GM21528 (cell line): Measurements from ENCODE around the gene SLC26A9.

Experiments
- ATAC-seq: cut with Tn5 transposase; IDR thresholded peaks from one replicate; pipeline ENCODE4 v1.9.1; 2021; ENCODE audit warnings: mild to moderate bottlenecking, moderate library complexity; ENCODE audit not compliant: unreplicated experiment, low FRiP score

SLC26A9 gene

DNA sequence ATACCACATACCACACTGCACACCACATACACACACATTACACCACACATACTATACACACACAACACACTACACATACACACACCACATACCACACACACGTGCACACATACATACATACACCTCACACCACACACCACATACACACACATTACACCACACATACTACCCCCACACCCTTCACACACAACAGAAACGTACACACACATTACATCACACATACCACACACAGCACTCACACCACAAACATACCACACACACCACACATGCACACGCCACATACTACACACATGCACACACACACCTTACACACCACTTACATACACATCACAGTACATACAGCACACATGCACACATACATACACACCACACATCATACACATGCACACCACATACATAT lies 31.5 kb upstream of the SLC26A9 start:
- ATAC-seq: no peak

DNA sequence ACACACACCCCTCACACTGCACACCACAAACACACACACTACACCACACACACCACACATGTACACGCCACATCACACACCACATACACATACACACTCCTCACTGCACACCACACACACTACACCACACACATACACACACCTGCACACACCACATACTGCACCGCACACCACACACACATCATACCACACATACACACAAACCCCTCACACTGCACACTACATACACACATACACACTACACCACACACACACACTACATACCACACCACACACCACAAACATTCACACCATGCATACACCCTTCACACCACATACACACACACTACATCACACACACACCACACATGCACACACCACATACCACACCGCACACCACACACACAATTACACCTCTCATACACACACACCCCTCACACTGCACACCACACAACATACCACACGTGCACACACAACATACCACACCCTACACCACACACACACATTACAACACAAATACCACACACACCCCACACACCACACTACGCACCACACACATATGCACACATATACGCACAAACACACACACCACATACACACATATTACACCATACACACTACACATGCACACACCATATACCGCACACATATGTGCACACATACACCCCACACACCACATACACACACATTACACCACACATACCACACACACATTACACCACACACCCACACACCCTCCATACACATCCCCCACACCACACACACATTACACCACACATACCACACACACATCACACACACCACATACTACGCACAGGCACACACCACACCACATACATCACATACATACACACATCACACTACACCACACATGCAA lies 30.3 kb upstream of the SLC26A9 start:
- no peak for ATAC-seq

- ATAC-seq: no peak
Measured at GRCh38 chr1:205972491-205973168, 29.4 kb upstream of the SLC26A9 start.

GRCh38 chr1:205972081-205972480 lies 28.8 kb upstream of the SLC26A9 start:
- ATAC-seq: no peak

DNA sequence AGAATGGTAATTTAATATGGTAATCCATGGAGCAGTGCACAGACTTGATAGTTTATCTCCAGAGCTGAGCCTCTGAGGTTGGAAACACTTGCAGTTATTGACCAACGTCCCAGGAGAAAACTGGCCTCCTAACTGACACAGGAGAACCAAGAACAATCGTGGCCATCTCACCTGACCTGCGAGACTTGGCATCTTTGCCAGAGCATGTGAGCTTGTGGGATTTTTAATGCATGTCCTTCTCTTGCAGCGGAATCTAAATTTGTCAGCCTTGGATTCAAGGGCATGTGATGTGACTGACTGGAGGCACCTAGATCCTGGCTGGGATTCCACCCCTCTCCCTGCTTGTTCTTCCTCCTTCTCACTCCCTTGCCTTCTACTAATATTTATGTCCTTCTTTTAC lies 27.8 kb upstream of the SLC26A9 start:
- ATAC-seq: no peak

DNA sequence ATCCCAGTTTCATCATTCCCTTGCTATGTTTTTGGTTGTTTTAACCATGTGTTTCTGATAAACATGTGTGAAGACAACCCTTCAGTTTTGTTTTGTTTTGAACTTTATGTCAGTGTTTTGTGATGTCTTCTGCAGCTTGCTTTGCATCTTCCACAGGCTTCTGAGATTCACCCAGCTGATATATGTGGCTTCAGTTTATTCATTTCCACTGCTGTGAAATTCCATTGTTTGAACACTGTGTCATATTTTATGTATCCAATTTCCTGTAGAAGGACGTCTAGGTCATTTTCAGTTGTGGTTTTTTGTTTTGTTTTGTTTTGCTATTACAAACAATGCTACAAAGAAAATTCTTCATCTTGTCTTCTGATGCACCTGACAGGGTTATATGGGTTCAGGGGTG lies 27.2 kb upstream of the SLC26A9 start:
- ATAC-seq: no peak

DNA sequence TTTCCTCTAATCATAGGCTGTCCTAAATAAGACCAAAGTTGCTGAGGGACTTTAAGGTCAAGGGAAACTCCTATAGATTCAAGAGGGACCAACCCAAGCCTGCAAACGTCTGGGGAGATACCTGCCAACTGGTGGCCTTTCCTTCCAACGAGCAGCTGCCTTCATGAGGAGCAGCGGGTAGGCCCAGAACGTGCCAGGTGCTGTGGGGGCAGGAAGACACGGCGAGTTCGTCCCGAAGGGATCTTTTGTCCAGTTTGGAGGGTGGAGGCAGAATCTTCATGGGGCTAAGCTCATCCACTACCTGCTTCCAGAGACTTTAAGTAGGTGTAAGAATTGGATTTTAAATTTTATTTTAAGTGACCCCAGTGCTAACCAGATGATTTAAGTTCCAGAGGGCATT lies 26.0 kb upstream of the SLC26A9 start:
- ATAC-seq: no peak

GRCh38 chr1:205967554-205968335 lies 24.5 kb upstream of the SLC26A9 start:
- no peak for ATAC-seq

DNA sequence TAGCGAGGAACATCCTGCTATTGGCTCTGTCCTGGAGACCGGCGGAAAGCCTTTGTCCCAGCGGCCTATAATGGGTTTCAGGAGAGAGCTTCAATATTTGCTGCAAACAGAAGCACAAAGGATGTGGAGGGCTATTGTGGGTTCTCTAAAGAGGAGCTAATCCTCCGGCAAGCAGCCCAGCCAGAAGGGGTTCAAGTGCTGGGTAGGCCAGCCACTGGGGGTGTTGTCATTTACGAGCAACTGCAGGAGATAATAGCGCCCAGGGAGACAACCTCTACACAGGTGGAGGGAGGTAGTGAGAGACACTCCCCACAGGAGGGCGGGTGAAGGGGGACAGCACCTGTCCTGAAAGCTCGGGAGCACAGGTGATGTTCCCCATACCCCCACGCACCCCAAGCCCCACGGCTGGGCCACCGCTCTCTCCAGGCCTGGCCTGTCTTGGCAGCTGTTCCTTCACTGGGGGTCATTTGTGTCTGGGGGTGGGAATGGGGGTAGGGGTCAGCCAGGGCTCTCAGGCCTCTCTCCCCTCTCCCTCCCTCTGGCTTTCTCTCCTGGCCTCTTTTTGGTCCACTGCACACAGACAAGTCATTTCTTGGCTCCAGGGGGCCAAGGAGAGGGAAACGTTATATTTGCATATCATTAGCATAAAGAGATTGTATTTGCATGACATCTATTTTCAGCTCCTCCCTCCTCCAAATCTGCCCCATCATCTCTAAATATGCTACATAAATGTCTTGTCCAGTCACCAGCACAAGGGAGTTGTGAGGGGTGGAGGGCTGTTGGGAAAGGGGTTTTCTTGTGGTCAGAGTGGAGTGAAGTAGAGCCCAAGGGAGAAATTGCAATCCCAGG lies 22.0 kb upstream of the SLC26A9 start:
- no peak for ATAC-seq

GRCh38 chr1:205963352-205964155 lies 20.3 kb upstream of the SLC26A9 start:
- ATAC-seq: no peak

- no peak for ATAC-seq
Measured at GRCh38 chr1:205962821-205963221, 19.6 kb upstream of the SLC26A9 start.

DNA sequence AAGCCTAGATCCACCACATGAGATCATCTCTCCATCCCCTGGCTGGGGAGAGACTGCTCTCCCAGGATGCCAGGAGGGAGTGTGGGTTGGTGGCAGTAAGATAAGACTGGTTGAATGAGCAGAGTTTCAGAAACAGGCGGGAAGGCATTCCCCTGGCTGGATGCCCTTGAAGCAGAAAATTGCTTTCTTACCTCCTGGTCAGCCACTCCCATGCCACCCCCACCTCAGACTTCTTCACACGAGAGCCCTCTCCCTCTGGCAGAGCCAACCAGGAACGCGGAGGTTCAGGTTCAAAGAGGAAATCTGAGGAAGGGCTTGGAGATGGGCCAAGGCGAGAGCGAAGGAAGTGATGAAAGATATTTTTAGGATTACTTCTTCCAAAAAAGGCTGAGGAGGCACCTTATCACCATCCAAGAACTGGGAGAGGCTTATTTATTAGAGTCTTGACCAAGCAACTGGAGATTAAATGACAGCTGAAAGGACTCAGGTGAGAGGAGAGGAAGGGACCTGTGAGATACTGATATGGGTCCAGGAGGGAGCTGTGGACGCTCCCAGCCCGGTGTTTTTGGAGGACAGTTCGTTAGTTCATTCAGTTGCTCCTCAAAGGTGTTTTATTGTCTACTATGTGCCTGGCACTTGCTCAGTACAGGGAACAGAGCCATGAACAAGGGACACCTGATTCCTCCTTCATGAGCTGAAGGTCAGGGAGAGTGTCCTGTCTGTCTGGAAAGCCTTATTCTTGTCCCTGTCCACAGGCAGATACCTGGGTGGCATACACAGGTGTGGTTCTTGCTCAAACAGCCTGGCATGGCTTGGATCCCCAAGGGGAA lies 18.9 kb upstream of the SLC26A9 start:
- ATAC-seq: no peak

DNA sequence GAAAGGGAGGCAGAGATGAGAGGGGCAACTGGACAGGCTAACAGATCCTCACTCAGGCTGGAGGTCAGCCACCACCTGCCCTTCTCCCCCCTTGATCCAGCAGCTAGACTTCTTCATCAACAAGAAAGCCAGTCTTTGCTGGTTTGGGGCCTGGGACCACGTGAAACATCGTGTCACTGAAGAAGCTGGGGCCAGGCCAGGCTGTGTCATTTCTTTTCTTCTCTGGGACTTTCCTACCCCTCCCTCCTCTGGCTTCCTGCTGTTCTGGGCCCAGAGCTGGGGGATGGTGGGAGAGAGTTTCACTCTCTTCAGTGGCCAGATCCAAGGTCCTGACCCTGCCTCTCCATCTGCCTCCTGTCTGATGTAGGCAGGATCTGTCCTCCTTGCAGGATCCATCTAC lies 18.1 kb upstream of the SLC26A9 start:
- no peak for ATAC-seq

- ATAC-seq: no peak
Measured at GRCh38 chr1:205959789-205960188, 16.5 kb upstream of the SLC26A9 start.

DNA sequence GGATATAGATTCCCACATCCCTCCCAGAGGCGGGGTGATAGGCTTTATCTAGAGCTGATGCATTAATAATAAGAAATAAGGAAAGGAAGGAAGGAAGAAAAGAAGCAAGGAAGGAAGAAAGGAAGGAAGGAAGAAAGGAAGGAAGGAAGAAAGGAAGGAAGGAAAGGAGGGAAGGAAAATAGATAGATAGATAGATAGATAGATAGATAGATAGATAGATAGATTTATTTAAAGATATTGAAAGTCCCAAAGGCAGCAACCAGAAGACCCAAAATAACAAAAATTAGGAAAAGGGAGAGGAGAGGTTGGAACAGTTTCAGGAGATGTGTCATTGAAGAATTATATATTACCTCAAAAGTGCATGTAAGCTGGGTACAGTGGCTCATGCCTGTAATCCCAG lies 12.2 kb upstream of the SLC26A9 start:
- ATAC-seq: no peak

DNA sequence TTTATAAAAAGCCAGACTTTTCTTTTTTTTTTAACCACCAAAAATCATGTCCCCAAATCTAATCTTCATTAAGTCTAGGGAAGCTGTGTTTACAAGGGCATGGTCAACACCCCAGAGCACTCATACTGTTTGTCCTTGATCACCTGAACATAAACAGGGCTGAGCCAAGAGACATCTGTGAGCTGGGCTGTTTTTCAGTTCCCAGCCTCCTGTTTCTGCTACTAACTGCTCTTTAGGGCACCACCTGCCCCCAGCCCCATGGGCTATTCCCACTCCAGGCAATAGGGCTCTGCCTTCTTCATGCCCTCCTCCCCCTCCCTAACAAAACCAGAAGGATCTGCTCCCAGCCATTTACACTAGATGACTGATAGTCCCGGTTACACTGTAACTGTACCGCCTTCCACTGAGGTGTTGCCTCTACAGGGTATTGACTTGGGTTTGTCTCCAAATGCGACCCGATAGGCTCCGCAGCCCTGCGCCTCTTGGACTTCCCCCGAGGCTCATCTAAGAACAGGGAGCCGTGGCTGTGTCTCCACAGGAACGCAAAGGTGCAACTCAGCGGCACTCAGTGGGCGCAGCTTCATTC lies 11.7 kb upstream of the SLC26A9 start:
- ATAC-seq: no peak

GRCh38 chr1:205951746-205952145 lies 8.5 kb upstream of the SLC26A9 start:
- ATAC-seq: no peak

DNA sequence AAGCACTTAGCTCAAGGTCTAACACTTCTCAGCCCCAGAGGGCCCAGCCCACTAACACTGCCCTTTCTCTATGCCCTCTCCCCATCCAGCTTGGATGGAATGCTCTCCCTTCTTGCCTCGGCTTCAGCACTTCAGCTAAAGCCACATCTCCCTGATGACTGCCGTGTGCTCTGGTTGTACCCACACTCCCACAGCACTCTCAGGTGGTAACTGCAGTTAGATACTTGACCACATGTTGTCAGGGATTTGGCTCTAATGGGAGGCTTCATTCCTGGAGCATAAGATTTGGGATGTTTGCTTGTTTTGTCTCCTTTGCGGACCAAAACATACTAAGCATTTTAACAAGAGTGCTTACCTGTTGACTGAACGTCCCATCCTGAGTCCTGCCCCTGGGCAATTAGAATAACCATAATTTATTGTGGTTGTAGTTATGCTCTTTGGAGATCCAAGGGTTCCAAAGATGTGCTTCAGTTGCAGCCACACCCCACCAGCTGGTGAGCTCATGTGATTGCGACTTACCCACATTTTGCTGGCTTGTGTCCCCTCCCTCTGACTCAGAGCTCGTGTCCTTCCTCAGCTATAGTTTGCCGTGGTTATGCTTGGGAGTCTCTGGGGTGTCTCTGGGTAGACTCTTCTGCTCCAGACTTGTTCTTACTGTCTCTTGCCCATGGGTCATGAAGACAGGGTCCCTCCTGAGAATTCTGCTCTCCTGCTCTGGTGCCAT lies 7.7 kb upstream of the SLC26A9 start:
- ATAC-seq: no peak
